ENCODE measurements around the gene TBC1D21.

The TBC1D21 gene

DNA sequence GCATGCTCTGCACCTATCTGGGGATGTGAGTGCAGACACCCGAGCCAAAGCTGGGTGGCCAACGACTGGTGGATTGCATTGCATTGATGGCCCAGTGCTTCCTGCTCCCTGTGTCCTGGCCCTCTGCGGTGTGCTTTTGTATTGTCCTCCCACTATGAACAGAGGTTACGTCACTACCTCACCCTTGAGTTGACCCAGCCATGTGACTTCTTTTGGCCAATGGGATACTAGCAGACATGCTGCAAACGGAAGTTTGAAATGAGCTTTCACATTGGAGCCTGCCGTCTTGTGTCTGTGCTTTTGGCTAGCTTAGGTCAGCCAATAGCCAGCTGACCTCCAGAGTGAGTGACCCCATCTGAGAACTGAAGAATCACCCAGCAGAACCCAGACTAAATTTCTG is 15.3 kb upstream of the TBC1D21 start:
- DNase-seq (ENCODE audit: low read depth): no peak

DNA sequence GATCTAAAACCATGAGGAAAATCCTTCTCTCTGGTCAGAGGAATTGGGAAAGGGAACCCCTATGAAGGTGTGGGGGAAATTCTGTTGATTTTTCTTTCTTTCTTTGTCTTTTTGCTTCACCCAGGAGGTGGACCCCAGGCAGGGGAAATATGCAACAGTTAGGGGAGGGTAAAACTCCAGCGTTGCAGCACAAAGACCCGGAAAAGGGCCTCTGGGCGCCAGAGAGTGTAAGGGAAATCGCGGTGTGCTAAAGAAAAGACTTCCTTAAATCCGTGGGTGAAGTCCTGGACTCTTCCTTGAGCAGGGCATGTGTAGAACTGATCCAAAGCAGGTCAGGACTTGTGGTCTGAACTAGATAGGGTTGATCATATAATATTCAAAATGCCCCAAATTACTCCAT is 11.1 kb upstream of the TBC1D21 start:
- DNase-seq (ENCODE audit: low read depth): no peak

DNA sequence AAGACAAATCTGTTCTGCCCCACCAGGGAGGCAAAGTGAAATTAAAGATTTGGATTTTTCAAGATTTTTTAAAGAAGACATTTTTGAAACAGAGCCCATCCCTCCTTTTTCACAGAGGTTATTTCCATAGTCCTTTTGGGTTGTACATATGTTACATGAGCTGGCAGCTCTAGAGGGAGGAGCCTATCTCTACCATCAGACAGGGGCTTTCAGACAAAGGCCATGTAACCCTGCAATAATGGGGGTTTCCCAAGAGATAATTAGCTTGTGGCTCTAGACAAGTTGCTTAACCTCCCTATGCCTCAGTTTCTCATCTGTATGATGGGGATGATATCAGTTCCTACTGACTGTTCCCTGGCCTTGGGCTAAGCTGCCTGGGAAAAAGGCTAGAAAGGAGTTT is 8.0 kb upstream of the TBC1D21 start:
- no peak for DNase-seq (ENCODE audit: low read depth)

DNA sequence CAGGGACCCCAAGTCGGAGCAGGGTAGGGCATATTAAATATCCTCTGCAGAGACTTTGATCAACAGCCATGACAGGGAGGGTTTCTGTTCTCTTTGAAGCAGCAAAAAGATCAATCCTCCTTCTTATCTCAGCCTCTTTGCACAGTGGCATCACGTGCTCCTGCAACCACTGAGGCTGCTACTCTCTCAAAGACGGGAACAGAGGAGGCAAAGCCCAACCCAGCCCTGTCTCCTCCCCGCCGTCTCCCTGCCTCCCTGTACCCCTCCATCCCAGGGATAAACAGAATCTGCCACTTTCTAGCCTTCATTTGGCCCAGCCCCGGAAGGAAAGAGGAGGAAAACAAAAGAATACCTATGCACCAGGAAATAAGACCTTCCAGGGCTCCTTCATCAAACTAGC is 7.5 kb upstream of the TBC1D21 start:
- DNase-seq (ENCODE audit: low read depth): no peak

DNA sequence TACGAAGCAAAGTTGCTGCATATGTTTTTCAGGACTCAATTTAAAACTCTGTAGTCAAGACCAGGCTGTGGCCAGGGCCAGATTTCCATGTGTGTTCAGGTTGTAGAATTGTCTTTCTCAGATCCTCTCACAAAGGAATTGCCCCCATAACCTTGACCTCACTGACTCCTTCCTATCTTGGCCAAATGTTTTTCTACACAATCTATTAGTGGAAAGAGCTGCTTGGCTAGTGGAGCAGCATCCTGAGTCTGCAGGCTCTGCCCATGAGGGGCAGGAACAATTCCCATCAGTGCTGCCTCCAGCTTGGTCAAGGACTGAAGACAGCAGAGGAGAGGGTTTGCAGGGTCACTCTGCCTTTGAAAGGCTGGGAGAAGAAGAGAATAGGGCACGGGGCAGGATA is 6.9 kb upstream of the TBC1D21 start:
- no peak for DNase-seq (ENCODE audit: low read depth)

DNA sequence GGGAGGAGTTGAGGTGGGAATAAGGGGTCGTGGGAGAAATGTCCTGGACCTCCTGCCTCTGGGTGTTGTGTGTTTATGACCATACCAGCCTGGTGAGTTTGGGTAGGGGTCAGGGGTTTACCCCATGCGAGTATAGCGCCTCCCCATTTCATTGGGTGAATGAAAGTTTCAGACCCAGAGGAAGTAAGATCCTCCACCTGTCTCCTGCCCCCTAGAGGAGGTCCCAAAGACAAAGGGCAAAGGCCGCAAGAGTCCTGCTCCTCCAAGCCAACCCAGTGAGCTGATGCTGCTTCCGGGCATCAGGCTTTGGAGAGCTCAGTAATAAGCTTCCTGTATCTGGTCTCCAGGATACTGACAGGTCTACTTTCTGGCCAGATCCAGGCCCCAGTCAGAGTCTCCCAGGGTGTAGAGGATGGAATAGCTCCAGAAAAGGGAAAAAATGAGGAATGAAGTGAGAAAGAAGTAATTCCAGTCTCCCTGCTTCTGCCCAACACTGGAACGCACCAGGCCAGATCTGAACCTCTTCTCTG is 6.4 kb upstream of the TBC1D21 start:
- DNase-seq (ENCODE audit: low read depth): no peak

DNA sequence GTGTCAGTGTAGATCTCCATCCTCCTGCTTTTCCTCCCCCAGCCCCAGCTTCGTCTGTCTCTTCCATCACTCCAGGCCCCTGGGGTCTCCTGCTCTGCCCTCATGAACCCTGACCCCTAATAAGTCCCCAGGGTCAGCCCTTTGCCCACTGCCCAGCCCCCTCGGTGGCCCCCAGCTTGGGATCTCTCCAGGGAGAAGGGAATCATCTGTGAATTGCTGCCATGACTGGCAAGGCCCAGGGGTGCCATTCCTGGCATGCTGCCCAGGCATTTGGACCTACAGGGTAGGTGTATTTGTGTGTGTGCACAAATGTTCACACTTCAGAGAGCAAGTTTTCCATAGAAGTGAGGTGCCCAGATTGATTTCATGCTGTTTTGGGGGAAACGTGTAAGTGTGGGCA is 5.9 kb upstream of the TBC1D21 start:
- DNase-seq (ENCODE audit: low read depth): no peak

DNA sequence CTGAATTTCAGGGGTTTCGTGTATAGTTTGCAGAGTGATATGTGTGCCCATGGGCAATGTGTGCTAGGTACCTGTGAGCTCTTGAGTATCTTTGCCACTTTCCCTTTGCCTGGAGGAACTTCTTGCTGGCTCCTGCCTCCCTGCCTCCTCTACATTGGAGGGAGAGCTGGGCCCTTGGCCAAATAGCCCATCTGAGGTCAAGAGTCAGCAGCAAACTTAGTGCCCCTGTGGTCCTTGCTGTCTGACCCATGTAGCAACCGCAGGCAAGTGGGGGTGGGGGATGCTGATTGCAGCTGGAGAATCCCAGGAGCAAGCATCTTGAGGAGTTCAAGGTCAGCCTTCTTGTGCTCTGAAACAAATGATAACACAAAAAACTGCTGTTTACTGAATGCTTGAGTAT is 5.4 kb upstream of the TBC1D21 start:
- DNase-seq (ENCODE audit: low read depth): no peak

DNA sequence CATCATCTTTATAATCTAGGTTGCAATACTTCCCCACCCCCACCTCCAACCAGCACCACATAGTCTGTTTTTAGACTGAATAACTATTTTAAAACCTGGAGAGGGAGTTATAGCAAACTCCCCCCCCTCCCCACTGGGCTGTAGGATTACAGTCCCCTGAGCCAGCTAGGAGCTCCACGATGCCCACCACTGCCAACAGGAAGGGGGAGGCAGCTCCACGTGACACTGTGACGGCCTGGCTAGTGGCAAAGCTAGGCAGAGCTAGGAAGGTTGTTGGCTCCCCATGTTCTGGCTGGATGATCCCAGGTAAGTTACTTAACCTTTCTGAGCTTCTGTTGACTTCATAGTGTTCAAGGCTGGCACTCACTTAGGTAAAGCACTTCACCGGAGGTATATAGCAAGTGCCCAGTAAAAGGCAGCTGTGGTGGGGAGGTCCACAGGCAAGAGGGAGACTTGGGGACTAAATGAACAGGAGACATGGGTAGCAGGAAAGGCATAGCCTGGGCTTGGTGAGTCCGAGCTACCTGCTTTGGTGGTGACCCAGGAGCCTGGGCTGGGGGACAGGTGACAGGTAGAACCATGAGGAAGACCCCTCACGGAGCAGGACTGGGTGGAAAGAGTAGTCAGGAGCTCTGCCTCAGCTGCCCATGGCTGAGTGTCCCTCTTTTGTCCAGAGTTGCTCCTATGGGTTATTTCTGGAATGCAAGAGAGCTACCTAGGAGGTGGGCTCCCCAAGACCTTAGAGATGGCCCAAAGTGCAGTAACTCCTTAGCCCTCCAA is 4.0 kb upstream of the TBC1D21 start:
- DNase-seq (ENCODE audit: low read depth): no peak

DNA sequence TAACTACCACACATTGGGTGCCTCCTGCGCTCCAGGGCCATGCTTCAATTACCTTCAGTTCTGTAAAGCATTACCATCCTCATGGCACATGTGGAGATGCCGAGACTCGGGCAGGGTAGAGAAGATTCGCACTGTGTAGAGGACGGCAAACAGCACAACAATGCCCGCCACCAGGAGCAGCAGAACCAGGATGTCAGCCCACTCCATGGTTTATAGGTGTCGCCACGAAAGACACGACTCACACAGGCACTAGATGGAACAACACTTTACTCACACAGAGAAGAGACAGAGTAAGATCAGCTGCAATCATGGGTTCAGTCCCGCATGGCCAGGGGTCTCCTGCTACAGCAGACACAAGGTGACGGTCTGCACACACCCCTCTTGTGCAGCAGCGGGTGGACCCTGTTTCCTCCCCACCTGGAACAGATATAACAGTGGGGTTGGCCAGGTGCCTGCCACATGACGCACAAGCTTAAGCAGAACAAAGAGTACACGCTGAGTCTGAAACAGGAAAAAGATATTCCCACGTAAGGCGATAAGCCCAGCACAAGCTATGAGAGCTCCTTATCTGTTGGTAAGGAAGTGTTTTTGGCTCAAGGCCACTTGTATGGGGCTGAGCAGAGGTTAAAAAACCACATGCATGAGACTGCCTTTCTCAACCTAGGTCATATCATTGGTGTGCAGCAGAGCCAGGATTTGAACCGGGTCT is 2.5 kb upstream of the TBC1D21 start:
- no peak for DNase-seq (ENCODE audit: low read depth)

DNA sequence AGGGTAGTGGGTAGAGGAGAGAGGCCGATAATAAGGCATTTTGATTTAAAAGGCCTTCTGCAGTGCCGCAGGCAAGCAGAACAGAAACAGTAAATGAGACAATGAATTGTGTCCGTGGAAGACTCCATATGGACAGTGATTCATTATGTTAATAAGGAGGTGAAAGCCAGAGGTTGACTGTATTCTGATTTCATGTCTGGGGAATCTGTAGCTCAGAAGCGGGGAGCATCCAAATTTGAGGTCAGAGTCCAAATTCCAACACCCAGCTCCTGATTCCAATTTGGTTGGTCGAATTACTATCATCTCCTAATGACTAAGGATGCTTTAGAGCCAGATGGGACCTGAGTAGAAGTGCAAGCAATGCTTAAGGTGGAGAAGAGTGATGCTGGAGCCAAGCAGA is 1.0 kb upstream of the TBC1D21 start:
- no peak for DNase-seq (ENCODE audit: low read depth)

DNA sequence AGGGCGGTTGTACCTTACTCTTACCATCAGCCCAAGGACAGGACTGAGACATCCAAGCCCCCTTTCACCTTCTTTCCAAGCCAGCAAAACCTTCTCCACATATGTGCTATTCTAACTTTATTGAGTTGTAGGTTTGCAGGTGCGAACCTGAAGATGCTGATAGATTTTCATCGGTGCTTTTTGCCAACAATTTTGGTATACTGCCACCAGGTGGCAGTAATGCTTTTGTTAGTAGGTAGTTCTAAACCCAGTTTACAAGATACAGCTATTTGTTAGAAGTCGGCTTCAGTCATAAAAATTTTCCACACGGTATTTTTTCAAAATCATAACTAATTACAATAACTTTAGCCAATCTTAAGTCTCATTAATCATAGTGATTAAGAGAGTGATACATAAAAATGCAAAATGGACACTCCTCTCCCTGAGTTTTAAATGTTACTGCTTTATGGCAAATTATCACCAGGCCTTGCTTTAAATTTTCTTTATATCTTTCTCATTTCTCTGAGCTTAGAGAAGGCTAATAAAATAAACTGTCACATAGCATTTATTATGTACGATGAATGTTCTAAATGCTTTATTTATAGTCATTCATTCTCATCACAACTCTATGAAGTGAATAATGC is 636 bp downstream of the TBC1D21 start:
- DNase-seq (ENCODE audit: low read depth): no peak

DNA sequence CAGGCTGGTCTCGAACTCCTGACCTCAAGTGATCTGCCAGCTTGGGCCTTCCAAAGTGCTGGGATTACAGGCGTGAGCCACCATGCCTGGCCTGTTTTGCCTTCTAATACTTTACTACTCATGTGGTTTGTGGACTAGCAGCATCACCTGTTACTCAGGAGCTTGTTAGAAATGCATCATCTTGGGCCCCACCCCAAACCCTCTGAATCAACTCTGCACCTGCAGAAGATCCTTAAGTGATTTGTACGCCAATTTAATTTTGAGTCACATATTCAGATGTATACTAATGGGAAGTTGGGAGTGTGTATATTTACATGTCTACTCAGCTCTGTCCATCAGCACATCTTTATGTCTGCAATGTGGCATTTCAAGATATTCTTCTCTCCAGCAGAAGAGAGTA is 6.1 kb downstream of the TBC1D21 start:
- no peak for DNase-seq (ENCODE audit: low read depth)

DNA sequence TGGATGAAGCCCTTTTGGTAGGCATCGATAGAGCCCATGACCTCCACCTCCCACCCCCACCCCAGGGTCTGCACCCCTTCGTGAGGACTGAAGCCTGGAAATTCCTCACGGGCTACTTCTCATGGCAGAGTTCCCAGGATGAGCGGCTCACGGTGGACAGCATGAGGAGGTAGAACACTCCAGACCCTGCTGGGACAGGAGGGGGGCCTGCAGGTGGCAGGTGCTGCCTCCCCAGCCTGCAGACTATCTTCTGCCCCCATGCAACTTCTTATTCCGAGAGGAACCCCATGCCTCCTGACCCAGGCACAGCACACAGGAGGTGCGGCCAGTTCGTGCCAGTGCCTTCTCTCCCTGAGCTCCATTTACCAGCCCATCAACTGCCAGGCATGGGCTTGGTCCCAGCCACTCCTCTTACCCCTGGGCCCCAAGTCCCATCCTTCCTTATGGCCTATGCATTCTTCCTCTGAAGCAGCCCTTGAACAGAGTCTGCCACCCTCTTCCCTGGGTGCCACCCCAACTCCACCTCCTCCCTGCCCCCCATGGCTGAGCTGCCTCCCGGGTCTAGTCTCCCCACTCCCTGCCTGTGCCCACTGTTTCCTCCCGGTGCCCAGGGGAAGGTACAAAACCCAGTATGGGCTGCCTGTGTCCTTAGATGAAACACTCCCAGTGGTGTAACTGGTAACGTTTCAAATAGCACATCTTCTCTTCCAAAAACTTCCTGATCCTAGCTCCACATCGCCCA is 8.4 kb downstream of the TBC1D21 start:
- DNase-seq (ENCODE audit: low read depth): no peak

DNA sequence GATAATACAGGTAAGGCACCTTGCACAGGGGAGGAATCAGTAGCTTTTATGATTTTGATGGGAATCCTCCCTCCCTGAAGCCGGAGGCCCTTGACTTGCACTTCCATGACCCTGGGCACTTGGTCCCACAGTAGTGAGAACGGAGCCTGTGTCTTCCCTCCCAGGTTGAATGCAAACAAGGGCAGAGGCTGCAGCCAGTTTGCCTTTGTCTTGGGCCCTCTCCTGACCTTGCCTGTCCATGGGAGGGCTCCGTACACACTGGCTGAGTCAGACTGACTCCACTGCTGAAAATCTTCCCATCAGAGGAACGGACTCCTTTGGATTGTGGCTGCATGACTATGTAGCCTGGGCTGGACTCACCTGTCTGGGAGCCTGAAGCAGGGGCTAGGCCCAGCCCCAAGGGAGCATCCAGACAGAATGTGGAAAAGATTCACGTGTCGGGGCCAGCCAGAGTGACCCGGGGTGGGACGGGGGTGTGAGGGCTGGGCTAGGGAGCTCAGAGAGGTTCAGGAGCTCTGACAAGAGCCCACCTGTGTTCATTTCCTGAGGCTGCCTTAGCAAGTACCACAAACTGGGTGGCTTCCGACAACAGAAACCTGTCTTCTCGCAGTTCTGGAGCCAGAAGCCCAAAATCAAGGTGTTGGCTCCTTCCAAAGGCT is 9.5 kb downstream of the TBC1D21 start:
- DNase-seq (ENCODE audit: low read depth): no peak

DNA sequence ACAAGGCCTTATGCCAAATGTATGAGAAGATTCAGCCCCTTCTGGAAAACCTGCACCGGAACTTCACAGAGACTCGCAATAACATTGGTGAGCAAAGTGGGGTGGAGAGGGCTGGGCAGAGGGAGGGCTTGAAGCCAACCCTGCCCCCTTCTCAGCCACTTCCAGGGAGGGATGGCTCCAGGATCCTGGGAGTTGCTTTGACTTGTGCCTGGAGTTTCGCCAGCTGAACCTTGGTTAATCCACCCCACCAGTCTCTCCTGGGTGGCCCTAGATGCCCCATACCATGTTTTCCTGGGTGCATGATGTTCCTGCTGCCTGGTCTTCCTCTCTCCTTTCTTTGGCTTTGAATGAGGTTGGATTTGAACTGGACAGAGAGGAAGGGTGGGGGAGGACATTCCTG is 10.8 kb downstream of the TBC1D21 start:
- DNase-seq (ENCODE audit: low read depth): no peak

DNA sequence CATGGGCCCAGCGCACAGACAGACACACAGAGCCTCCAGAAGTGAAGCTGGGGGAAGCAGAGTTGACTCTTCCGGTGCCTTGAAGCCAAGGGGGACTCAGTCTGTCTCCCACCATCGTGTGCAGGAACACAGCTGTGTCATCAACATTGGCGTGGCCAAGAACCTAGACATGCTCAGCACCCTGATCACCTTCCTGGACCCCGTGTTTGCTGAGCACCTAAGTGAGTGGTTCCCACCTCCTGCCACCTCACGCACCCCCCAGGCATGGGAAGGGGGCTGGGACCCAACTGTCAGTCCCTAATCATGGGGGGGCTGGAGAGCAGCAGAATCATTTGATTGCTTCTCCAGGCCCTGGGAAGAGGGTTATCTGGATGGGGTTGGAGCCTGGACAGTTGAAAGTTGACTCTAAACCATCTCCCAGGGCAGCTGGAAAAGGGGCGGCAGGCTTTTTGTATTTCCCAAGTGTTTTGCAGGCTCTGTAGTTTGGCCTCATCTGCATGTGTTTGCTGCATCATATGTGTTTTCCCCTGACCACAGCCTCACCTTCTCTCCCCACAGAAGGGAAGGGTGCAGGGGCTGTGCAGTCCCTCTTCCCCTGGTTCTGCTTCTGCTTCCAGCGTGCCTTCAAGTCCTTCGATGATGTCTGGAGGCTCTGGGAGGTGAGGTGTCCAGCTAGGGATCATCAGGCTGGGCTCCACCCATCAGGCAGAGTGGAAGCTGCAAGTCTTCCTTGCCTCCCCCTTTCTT is 12.8 kb downstream of the TBC1D21 start:
- no peak for DNase-seq (ENCODE audit: low read depth)

DNA sequence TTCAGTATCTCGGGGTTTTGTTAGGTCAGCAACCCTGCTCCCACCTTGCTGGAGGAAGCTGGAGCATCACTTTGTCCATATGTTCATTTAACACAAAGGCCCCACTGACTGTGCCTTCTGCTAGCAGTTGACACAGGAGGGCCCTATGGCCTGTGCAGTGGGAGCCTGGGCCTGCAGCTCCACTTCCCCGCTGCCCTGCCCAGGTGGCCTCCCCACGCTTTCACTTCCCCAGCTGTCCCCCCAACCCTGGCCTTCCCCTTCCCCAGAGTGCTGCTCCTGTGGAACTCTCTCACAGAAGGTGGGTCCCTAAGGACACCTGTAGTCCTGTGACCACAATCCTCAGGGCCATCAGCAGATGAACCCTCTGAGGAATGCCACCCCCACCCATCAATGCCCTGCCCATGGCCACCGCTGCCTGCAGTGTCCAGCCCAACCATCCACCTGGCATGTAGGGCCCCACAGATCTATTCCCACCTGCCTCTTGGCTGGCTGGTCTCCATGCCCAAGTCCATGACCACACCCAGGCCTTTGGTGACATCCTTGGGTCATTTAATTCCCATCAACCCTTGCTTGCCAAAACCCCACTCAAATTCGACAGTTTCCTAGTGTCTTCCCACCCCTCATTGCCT is 13.5 kb downstream of the TBC1D21 start:
- DNase-seq (ENCODE audit: low read depth): no peak

DNA sequence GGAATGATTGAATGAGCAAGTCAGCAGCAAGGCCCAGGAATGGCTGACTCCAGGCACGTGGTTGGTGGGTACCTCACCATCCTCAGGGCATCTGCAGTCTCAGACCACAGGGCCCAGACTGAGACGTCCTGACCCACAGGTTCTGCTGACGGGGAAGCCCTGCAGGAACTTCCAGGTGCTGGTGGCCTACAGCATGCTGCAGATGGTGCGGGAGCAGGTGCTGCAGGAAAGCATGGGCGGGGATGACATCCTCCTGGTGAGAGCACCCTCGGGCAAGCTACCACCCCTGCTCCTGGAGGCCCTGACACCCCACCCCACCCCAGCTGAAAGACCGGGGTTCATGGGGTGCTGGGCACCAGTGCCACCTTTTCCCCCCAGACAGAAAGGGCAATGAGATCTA is 14.1 kb downstream of the TBC1D21 start:
- no peak for DNase-seq (ENCODE audit: low read depth)

DNA sequence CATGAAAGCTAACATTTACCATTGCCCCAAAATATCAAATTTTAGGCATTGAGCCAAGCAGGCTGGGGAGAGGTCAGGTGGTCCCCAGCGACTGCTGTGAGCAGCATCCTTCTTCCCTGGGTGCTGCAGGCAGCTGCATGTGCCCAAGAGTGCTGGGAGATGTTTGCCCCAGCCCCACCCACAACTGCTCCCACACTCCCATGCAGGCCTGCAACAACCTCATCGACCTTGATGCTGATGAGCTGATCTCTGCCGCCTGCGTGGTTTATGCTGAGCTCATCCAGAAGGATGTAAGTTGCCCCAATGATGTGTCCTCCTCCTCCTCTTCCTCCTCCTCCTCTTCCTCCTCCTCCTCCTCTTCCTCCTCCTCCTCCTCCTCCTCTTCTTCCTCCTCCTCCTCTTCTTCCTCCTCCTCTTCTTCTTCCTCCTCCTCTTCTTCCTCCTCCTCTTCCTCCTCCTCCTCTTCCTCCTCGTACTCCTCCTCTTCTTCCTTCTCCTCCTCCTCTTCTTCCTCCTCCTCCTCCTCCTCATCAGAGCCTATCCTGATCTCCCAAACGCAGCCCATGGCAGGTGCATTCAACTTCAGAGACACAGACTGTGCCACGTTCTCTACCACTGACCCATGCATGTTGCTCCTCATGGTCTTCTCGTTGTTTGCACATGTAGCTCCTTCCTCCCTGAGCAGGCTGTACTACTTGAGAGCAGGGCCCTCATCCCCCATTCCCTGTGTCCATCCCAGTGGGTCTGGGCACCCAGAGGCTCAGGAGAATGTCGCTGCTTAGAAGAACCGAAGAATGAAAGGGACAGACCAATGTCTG is 15.1 kb downstream of the TBC1D21 start:
- no peak for DNase-seq (ENCODE audit: low read depth)
